Liver (tissue), 9 donors: ENCODE results near the gene VPS37D. TPM values are rescaled to one million over a fixed set of nuclear protein-coding genes. Genes with fewer than 3 reads are reported as not detected.

Experiments used
- DNase-seq: peaks from one replicate; pipeline ENCODE4 v3.0.0-alpha.2; 2017; ENCODE audit warnings: low spot score
- H3K27ac ChIP-seq, 2 donors: one replicate each; pipeline ENCODE4 v1.7.0; 2013; ENCODE audit warnings: inconsistent platforms in 2 of 2, low read length in 2 of 2, control low read depth in 1 of 2, low read depth in 1 of 2, mild to moderate bottlenecking in 1 of 2
- H3K27me3 ChIP-seq, 4 donors: one replicate each; pipeline versions ENCODE4 v1.6.1 to v1.7.0; 2013; ENCODE audit warnings: low read length in 3 of 4, inconsistent platforms in 1 of 4, mild to moderate bottlenecking in 1 of 4, moderate library complexity in 1 of 4; ENCODE audit not compliant: control insufficient read depth in 4 of 4, insufficient read depth in 4 of 4
- H3K36me3 ChIP-seq, 4 donors: one replicate each; pipeline versions ENCODE4 v1.6.1 to v1.7.0; 2013; ENCODE audit warnings: low read length in 3 of 4, mild to moderate bottlenecking in 3 of 4, low read depth in 1 of 4, moderate library complexity in 1 of 4; ENCODE audit not compliant: control insufficient read depth in 4 of 4, insufficient read depth in 3 of 4
- H3K4me1 ChIP-seq, 4 donors: one replicate each; pipeline versions ENCODE4 v1.6.1 to v1.7.0; 2013; ENCODE audit warnings: low read length in 3 of 4, mild to moderate bottlenecking in 3 of 4, moderate library complexity in 1 of 4; ENCODE audit not compliant: control insufficient read depth in 4 of 4, insufficient read depth in 4 of 4
- H3K4me3 ChIP-seq, 3 donors: one replicate each; pipeline versions ENCODE4 v1.6.1 to v1.7.0; 2013; ENCODE audit warnings: low read length in 3 of 3, control low read depth in 1 of 3, low read depth in 1 of 3, mild to moderate bottlenecking in 1 of 3
- H3K9ac ChIP-seq, 2 donors: one replicate each; pipeline ENCODE4 v1.7.0; 2013; ENCODE audit warnings: low read length in 2 of 2, mild to moderate bottlenecking in 2 of 2, moderate library complexity in 2 of 2, control low read depth in 1 of 2, low read depth in 1 of 2
- H3K9me3 ChIP-seq, 4 donors: one replicate each; pipeline versions ENCODE4 v1.6.1 to v1.7.0; 2013; ENCODE audit warnings: low read length in 3 of 4; ENCODE audit not compliant: control insufficient read depth in 4 of 4
- CTCF ChIP-seq: fragments of 150-350 bp; IDR thresholded peaks from 2 replicates; pipeline ENCODE4 v1.5.1; 2017; ENCODE audit warnings: improper control_type of control experiment, low read depth, low read length; ENCODE audit not compliant: missing input control
- EGR1 ChIP-seq, 2 donors: IDR thresholded peaks; 2 replicates each; pipeline ENCODE4 v1.6.1; 2016 to 2018; ENCODE audit warnings: antibody characterized with exemption in 2 of 2, low read depth in 2 of 2
- FOXA1 ChIP-seq: IDR thresholded peaks from 2 replicates; pipeline ENCODE4 v1.6.1; 2016; ENCODE audit warnings: antibody characterized with exemption
- FOXA2 ChIP-seq: IDR thresholded peaks from 2 replicates; pipeline ENCODE4 v1.6.1; 2016; ENCODE audit warnings: antibody characterized with exemption
- GABPA ChIP-seq, 2 donors: IDR thresholded peaks in 1 of 2; conservative IDR thresholded peaks in 1 of 2; 2 replicates each; pipeline ENCODE4 v1.6.1; 2016; ENCODE audit warnings: antibody characterized with exemption in 2 of 2, mild to moderate bottlenecking in 1 of 2, moderate library complexity in 1 of 2
- HNF4A ChIP-seq, 2 donors: conservative IDR thresholded peaks; 2 replicates each; pipeline ENCODE4 v1.6.1; 2016; ENCODE audit warnings: antibody characterized with exemption in 2 of 2, mild to moderate bottlenecking in 2 of 2
- HNF4G ChIP-seq: IDR thresholded peaks from 2 replicates; pipeline ENCODE4 v1.6.1; 2016; ENCODE audit warnings: antibody characterized with exemption
- JUND ChIP-seq, 2 donors: IDR thresholded peaks; 2 replicates each; pipeline ENCODE4 v1.6.1; 2016; ENCODE audit warnings: antibody characterized with exemption in 2 of 2
- NR2F2 ChIP-seq: IDR thresholded peaks from 2 replicates; pipeline ENCODE4 v1.6.1; 2016; ENCODE audit warnings: antibody characterized with exemption
- RAD21 ChIP-seq, 2 donors: IDR thresholded peaks; 2 replicates each; pipeline ENCODE4 v1.6.1; 2016; ENCODE audit warnings: antibody characterized with exemption in 2 of 2, mild to moderate bottlenecking in 2 of 2
- REST ChIP-seq: IDR thresholded peaks from 2 replicates; pipeline ENCODE4 v1.6.1; 2016; ENCODE audit warnings: antibody characterized with exemption, mild to moderate bottlenecking
- RXRA ChIP-seq, 2 donors: IDR thresholded peaks; 2 replicates each; pipeline ENCODE4 v1.6.1; 2017 to 2018; ENCODE audit warnings: antibody characterized with exemption in 2 of 2, mild to moderate bottlenecking in 1 of 2
- SP1 ChIP-seq: IDR thresholded peaks from 2 replicates; pipeline ENCODE4 v1.6.1; 2018; ENCODE audit warnings: antibody characterized with exemption, mild to moderate bottlenecking
- TAF1 ChIP-seq: conservative IDR thresholded peaks from 2 replicates; pipeline ENCODE4 v1.6.1; 2016; ENCODE audit warnings: antibody characterized with exemption, mild to moderate bottlenecking
- YY1 ChIP-seq: IDR thresholded peaks from 2 replicates; pipeline ENCODE4 v1.6.1; 2016; ENCODE audit warnings: antibody characterized with exemption, mild to moderate bottlenecking
- ZBTB33 ChIP-seq: IDR thresholded peaks from 2 replicates; pipeline ENCODE4 v1.6.1; 2016; ENCODE audit warnings: antibody characterized with exemption
- WGBS: extraction: QIAGEN DNeasy Blood & Tissue Kit; methylation state at CpG from one replicate; pipeline ENCODE4 v1.1.7; 2013; 5-methylcytosine and 5-hydroxymethylcytosine counted together
- polyA plus RNA-seq, 2 donors: library from polyadenylated mRNA; stranded (reverse) in 1 of 2; unstranded in 1 of 2; fragments of 200-250 nt in 1 of 2; fragments of >200 nt in 1 of 2; fragmentation: Nextera tagmentation in 1 of 2; extraction: Ambion mirVana in 1 of 2; gene quantifications; one replicate each; pipeline versions ENCODE4 v1.2.1 to v1.2.3, GENCODE V29; 2013 to 2015
- total RNA-seq, 2 donors: library from RNA; depleted of rRNA; stranded (reverse); fragments of >200 nt; gene quantifications; one replicate each; pipeline ENCODE4 v1.2.3, GENCODE V29; 2014
- TF ChIP-seq, protein P1 (sequence below): IDR thresholded peaks from 2 replicates; pipeline ENCODE4 v1.6.1; 2016; ENCODE audit warnings: antibody characterized with exemption
- donor health status: healthy.
- donor health status: healthy.
- donor health status: healthy.
- donor health status: healthy.
- donor health status: healthy.

The VPS37D gene
- total and polyA plus RNA-seq, 4 donors: 0.38 to 3.3 (median 1.3) TPM

DNA sequence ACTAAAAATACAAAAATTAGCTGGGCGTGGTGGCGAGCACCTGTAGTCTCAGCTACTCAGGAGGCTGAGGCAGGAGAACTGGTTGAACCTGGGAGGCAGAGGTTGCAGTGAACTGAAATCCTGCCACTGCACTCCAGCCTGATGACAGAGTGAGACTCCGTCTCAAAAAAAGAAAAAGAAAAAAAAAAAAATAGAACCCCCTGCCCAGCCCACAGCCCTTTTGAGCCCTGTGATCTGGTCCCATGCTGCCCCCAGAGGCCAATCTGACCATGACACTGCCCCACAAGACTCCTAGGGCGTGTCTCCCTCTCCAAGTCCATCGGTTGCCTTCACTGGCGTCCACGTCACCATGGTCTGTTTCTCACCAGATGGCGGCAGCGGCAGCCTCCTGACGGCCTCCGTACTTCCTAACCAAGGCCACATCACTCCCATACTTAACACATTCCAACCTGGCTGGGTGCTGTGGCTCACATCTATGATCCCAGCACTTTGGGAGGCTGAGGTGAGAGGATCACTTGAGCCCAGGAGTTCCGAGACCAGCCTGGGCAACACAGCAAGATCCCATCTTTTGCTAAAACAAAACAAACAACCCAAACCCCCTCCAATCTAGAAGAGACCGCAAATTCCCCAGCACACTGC is 33.8 kb downstream of the VPS37D start:
- no peak for DNase-seq
- WGBS: 84% methylated on average over 13 of the region's 13 CpGs
- TF ChIP-seq RXRA (IDR thresholded peaks at IDR 0.05) (no peak), EGR1 (IDR thresholded peaks at IDR 0.05; ENCODE audit: low read depth in 2 of 2) (no peak), TAF1 (no peak), REST (no peak), GABPA (IDR thresholded peaks at IDR 0.05 in 1 of 2, conservative IDR thresholded peaks at IDR 0.05 in 1 of 2) (no peak), JUND (IDR thresholded peaks at IDR 0.05) (no peak), NR2F2 (no peak), RAD21 (IDR thresholded peaks at IDR 0.05) (peak in 1 of 2 donors; percentile 70), YY1 (no peak), ZBTB33 (no peak), HNF4A (conservative IDR thresholded peaks at IDR 0.05) (no peak), HNF4G (no peak), FOXA2 (no peak), CTCF (peak; percentile 51), SP1 (no peak), FOXA1 (no peak)
- TF ChIP-seq, protein P1, sequence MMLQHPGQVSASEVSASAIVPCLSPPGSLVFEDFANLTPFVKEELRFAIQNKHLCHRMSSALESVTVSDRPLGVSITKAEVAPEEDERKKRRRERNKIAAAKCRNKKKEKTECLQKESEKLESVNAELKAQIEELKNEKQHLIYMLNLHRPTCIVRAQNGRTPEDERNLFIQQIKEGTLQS: no peak

More for the DNA sequence above, 33.8 kb downstream of the VPS37D start:
- H3K27ac ChIP-seq: no peak overlapping the region
- no peaks in the 10 kb centered on the region for H3K9me3 ChIP-seq
- no peak overlapping the region for H3K9ac ChIP-seq
- peaks cover 3 to 34% (median 8%) of the 10 kb centered on the region in 4 donors for H3K36me3 ChIP-seq
- H3K4me3 ChIP-seq: no peak overlapping the region
- H3K27me3 ChIP-seq: no peaks in the 10 kb centered on the region
- H3K4me1 ChIP-seq: no peaks in the 10 kb centered on the region
